Spleen (tissue), 11 donors: ENCODE measurements around the gene SSTR4. TPM values are rescaled to one million over a fixed set of nuclear protein-coding genes. Genes with fewer than 3 reads are reported as not detected.

Experiments used
- DNase-seq: peaks from one replicate; pipeline ENCODE4 v3.0.0-alpha.2; 2020
- H3K27ac ChIP-seq, 8 donors: fragments of 200-600 bp; sonication (generic) in 7 of 8; 1 replicate in 4 of 8; 2 replicates in 4 of 8; pipeline versions ENCODE4 v1.5.0 to v1.8.0; 2016 to 2021; ENCODE audit warnings: inconsistent platforms in 4 of 8, mild to moderate bottlenecking in 4 of 8, moderate library complexity in 1 of 8
- H3K27me3 ChIP-seq, 7 donors: fragments of 200-600 bp; sonication (generic) in 6 of 7; replicated peaks in 1 of 7; 1 replicate in 4 of 7; 2 replicates in 3 of 7; pipeline versions ENCODE4 v1.5.0 to v1.8.0; 2016 to 2021; ENCODE audit warnings: inconsistent platforms in 3 of 7, mild to moderate bottlenecking in 1 of 7
- H3K36me3 ChIP-seq, 6 donors: fragments of 200-600 bp; sonication (generic) in 5 of 6; 1 replicate in 4 of 6; 2 replicates in 2 of 6; pipeline versions ENCODE4 v1.5.0 to v1.8.0; 2016 to 2021; ENCODE audit warnings: inconsistent platforms in 2 of 6
- H3K4me1 ChIP-seq, 6 donors: fragments of 200-600 bp; sonication (generic) in 5 of 6; 1 replicate in 3 of 6; 2 replicates in 3 of 6; pipeline versions ENCODE4 v1.5.0 to v1.8.0; 2016 to 2021; ENCODE audit warnings: inconsistent platforms in 3 of 6
- H3K4me3 ChIP-seq, 8 donors: fragments of 200-600 bp; sonication (generic) in 7 of 8; 1 replicate in 4 of 8; 2 replicates in 4 of 8; pipeline versions ENCODE4 v1.5.0 to v1.8.0; 2016 to 2021; ENCODE audit warnings: inconsistent platforms in 4 of 8, mild to moderate bottlenecking in 4 of 8, moderate library complexity in 2 of 8
- H3K9me3 ChIP-seq, 8 donors: fragments of 200-600 bp; sonication (generic) in 7 of 8; 1 replicate in 4 of 8; 2 replicates in 4 of 8; pipeline versions ENCODE4 v1.5.0 to v1.8.0; 2016 to 2021; ENCODE audit warnings: inconsistent platforms in 4 of 8
- CTCF ChIP-seq, 11 experiments: fragments of 200-600 bp in 7 of 11; fragments of 450-650 bp in 4 of 11; sonication (generic) in 4 of 11; IDR thresholded peaks in 8 of 11; conservative IDR thresholded peaks in 3 of 11; 1 replicate in 7 of 11; 2 replicates in 4 of 11; pipeline versions ENCODE4 v1.4.0 to v1.8.0; 2016 to 2021; ENCODE audit warnings: antibody characterized with exemption in 11 of 11, inconsistent platforms in 4 of 11, mild to moderate bottlenecking in 1 of 11
- POLR2A ChIP-seq, 3 donors: fragments of 450-650 bp; IDR thresholded peaks; one replicate each; pipeline ENCODE4 v1.5.1; 2017; ENCODE audit warnings: antibody characterized with exemption in 3 of 3, mild to moderate bottlenecking in 1 of 3
- POLR2AphosphoS5 ChIP-seq, 3 donors: sonication (generic); formaldehyde crosslinking; IDR thresholded peaks; one replicate each; pipeline ENCODE4 v1.5.1; 2017; ENCODE audit warnings: antibody characterized with exemption in 3 of 3
- WGBS, 5 donors: extraction: QIAGEN DNeasy Blood & Tissue Kit in 3 of 5; methylation state at CpG; one replicate each; pipeline versions ENCODE4 v1.1.5 to v1.1.7; 2013 to 2018; 5-methylcytosine and 5-hydroxymethylcytosine counted together
- intact Hi-C: fragments of 100-400 bp; cut with DNase I; formaldehyde crosslinking; loops from one replicate; pipeline ENCODE4 v1.15.0; 2023; ENCODE audit warnings: low total_unique reads
- polyA plus RNA-seq, 3 donors: library from polyadenylated mRNA; stranded (reverse); fragments of 200-250 nt; gene quantifications; one replicate each; pipeline ENCODE4 v1.2.1, GENCODE V29; 2013
- total RNA-seq, 7 donors: library from RNA; depleted of rRNA in 3 of 7; stranded (reverse); fragments of >200 nt in 3 of 7; fragmentation: NEBNext Ultra II Directional in 4 of 7; extraction: Animal tissue kit (Norgen Biotek cat#: 25700) in 4 of 7; gene quantifications; one replicate each; pipeline versions ENCODE4 v1.1.0 to v1.2.1, GENCODE V29; 2016 to 2021
- donor health status: healthy with polysubstance abuse.
- donor health status: DM: no; HTN: no; CAD: no; lungs with moderate emphysema.
- donor health status: DM: no; HTN: no; CAD: no.
- donor health status: Bipolar disorder and iron deficiency.
- donor health status: healthy.
- donor health status: DM: no; HTN: no; CAD: no.
- donor health status: DM: yes; HTN: yes; CAD: no.

The SSTR4 gene
- total and polyA plus RNA-seq, 10 donors: not detected

GRCh38 chr20:23007462-23007861, 27.6 kb upstream of the SSTR4 start:
- no peaks in the 10 kb centered on the region for H3K9me3 ChIP-seq
- DNase-seq: no peak
- no peak for TF ChIP-seq CTCF (IDR thresholded peaks at IDR 0.05 in 8 of 11, conservative IDR thresholded peaks at IDR 0.05 in 3 of 11)
- TF ChIP-seq POLR2AphosphoS5 (IDR thresholded peaks at IDR 0.05): no peak
- TF ChIP-seq POLR2A (IDR thresholded peaks at IDR 0.05): no peak
- H3K27ac ChIP-seq: no peak overlapping the region
- H3K4me1 ChIP-seq: no peaks in the 10 kb centered on the region
- intact Hi-C loops: no loop called here
- H3K27me3 ChIP-seq: no peaks in the 10 kb centered on the region
- WGBS, 5 donors: 55 to 89% (median 74%) methylated on average over 3 of the region's 3 CpGs
- no peak overlapping the region for H3K4me3 ChIP-seq
- H3K36me3 ChIP-seq: no peaks in the 10 kb centered on the region

- no peaks in the 10 kb centered on the region for H3K9me3 ChIP-seq
- no peak for TF ChIP-seq POLR2A (IDR thresholded peaks at IDR 0.05)
- TF ChIP-seq CTCF (IDR thresholded peaks at IDR 0.05 in 8 of 11, conservative IDR thresholded peaks at IDR 0.05 in 3 of 11): no peak
- TF ChIP-seq POLR2AphosphoS5 (IDR thresholded peaks at IDR 0.05): no peak
- intact Hi-C loops: no loop called here
- H3K27ac ChIP-seq: no peak overlapping the region
- 86 to 96% (median 92%) methylated on average over 9 of the region's 9 CpGs for WGBS, 5 donors
- no peaks in the 10 kb centered on the region for H3K36me3 ChIP-seq
- DNase-seq: no peak
- no peaks in the 10 kb centered on the region for H3K27me3 ChIP-seq
- no peaks in the 10 kb centered on the region for H3K4me1 ChIP-seq
- H3K4me3 ChIP-seq: no peak overlapping the region
Observed at GRCh38 chr20:23007886-23008655, 27.0 kb upstream of the SSTR4 start.

- no peaks in the 10 kb centered on the region for H3K36me3 ChIP-seq
- H3K4me3 ChIP-seq: no peak overlapping the region
- WGBS, 5 donors: 84 to 98% (median 89%) methylated on average over 2 of the region's 2 CpGs
- no peaks in the 10 kb centered on the region for H3K9me3 ChIP-seq
- no peaks in the 10 kb centered on the region for H3K4me1 ChIP-seq
- H3K27ac ChIP-seq: no peak overlapping the region
- no peak for TF ChIP-seq POLR2AphosphoS5 (IDR thresholded peaks at IDR 0.05)
- no peak for TF ChIP-seq POLR2A (IDR thresholded peaks at IDR 0.05)
- TF ChIP-seq CTCF (IDR thresholded peaks at IDR 0.05 in 8 of 11, conservative IDR thresholded peaks at IDR 0.05 in 3 of 11): no peak
- no peaks in the 10 kb centered on the region for H3K27me3 ChIP-seq
- DNase-seq: no peak
- intact Hi-C loops: no loop called here
Observed at GRCh38 chr20:23008667-23009066, 26.4 kb upstream of the SSTR4 start.

GRCh38 chr20:23009636-23010035, 25.5 kb upstream of the SSTR4 start:
- no peak overlapping the region for H3K27ac ChIP-seq
- intact Hi-C loops: no loop called here
- WGBS, 5 donors: 29 to 52% (median 41%) methylated on average over 3 of the region's 3 CpGs
- DNase-seq: no peak
- no peaks in the 10 kb centered on the region for H3K36me3 ChIP-seq
- H3K9me3 ChIP-seq: no peaks in the 10 kb centered on the region
- H3K4me3 ChIP-seq: no peak overlapping the region
- H3K27me3 ChIP-seq: no peaks in the 10 kb centered on the region
- TF ChIP-seq CTCF (IDR thresholded peaks at IDR 0.05 in 8 of 11, conservative IDR thresholded peaks at IDR 0.05 in 3 of 11) (no peak), POLR2A (IDR thresholded peaks at IDR 0.05) (no peak), POLR2AphosphoS5 (IDR thresholded peaks at IDR 0.05) (no peak)
- H3K4me1 ChIP-seq: no peaks in the 10 kb centered on the region
